Activated B cell treated with CpG ODN at 0.5 μM for 24 hours (primary cell): ENCODE data around the gene SPIRE1. TPM values are rescaled to one million over a fixed set of nuclear protein-coding genes. Genes with fewer than 3 reads are reported as not detected.

Experiments
- ATAC-seq: fragments of 200-7000 bp; cut with Tn5 transposase; one replicate; pipeline ENCODE4 v1.10.0; 2021; ENCODE audit warnings: low read depth, mild to moderate bottlenecking, moderate library complexity
- CTCF ChIA-PET: fragments of 350-600 bp; sonication (Branson Sonifier 250); formaldehyde crosslinking; loops from one replicate; lab custom pipeline; 2021; ENCODE audit warnings: antibody characterized with exemption; lab: Charles Lee
- POLR2A ChIA-PET: fragments of 350-600 bp; sonication (Branson Sonifier 250); formaldehyde crosslinking; loops from one replicate; lab custom pipeline; 2021; ENCODE audit warnings: antibody characterized with exemption; lab: Charles Lee
- DNase-seq: peaks from one replicate; pipeline ENCODE4 v3.0.0; 2022
- H3K27ac Mint-ChIP-seq: one replicate; pipeline ENCODE4 v1.8.0; 2020; ENCODE audit warnings: mixed read lengths
- H3K27me3 Mint-ChIP-seq: one replicate; pipeline ENCODE4 v1.8.0; 2021; ENCODE audit warnings: mixed read lengths
- H3K36me3 Mint-ChIP-seq: one replicate; pipeline ENCODE4 v1.8.0; 2021; ENCODE audit warnings: low read depth, mixed read lengths
- H3K4me1 Mint-ChIP-seq: one replicate; pipeline ENCODE4 v1.8.0; 2021; ENCODE audit warnings: mixed read lengths
- H3K4me3 Mint-ChIP-seq: one replicate; pipeline ENCODE4 v1.8.0; 2020; ENCODE audit warnings: mild to moderate bottlenecking, mixed read lengths
- H3K9me3 Mint-ChIP-seq: one replicate; pipeline ENCODE4 v1.8.0; 2020; ENCODE audit warnings: mixed read lengths
- intact Hi-C: fragments of 100-400 bp; cut with micrococcal nuclease; formaldehyde crosslinking; loops from one replicate; pipeline ENCODE4 v1.15.1; 2024
- total RNA-seq: library from RNA; stranded (reverse); gene quantifications from 2 replicates; pipeline ENCODE4 v1.2.3, GENCODE V29; 2022
- TF ChIP-seq, protein P1 (sequence below): fragments of 200-600 bp; IDR thresholded peaks from one replicate; pipeline ENCODE4 v1.8.0; 2022; ENCODE audit warnings: antibody characterized with exemption, mild to moderate bottlenecking

SPIRE1 gene
- total RNA-seq, 1 donor from 2014 or later: 2.5 TPM

GRCh38 chr18:12621742-12622306 lies 36.1 kb downstream of the SPIRE1 start:
- no peaks in the 10 kb centered on the region for H3K36me3 Mint-ChIP-seq
- intact Hi-C loops: no loop called here
- ATAC-seq (no peak), DNase-seq (no peak)
- H3K4me1 Mint-ChIP-seq: no peaks in the 10 kb centered on the region
- H3K4me3 Mint-ChIP-seq: no peak overlapping the region
- H3K9me3 Mint-ChIP-seq: peaks cover 4% of the 10 kb centered on the region
- CTCF ChIA-PET: no interaction called here
- POLR2A ChIA-PET: no interaction called here
- no peak overlapping the region for H3K27ac Mint-ChIP-seq
- TF ChIP-seq, protein P1, sequence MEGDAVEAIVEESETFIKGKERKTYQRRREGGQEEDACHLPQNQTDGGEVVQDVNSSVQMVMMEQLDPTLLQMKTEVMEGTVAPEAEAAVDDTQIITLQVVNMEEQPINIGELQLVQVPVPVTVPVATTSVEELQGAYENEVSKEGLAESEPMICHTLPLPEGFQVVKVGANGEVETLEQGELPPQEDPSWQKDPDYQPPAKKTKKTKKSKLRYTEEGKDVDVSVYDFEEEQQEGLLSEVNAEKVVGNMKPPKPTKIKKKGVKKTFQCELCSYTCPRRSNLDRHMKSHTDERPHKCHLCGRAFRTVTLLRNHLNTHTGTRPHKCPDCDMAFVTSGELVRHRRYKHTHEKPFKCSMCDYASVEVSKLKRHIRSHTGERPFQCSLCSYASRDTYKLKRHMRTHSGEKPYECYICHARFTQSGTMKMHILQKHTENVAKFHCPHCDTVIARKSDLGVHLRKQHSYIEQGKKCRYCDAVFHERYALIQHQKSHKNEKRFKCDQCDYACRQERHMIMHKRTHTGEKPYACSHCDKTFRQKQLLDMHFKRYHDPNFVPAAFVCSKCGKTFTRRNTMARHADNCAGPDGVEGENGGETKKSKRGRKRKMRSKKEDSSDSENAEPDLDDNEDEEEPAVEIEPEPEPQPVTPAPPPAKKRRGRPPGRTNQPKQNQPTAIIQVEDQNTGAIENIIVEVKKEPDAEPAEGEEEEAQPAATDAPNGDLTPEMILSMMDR: no peak
- H3K27me3 Mint-ChIP-seq: peaks cover 5% of the 10 kb centered on the region

GRCh38 chr18:12615748-12616147 lies 42.2 kb downstream of the SPIRE1 start:
- ATAC-seq (no peak), DNase-seq (no peak)
- H3K4me1 Mint-ChIP-seq: no peaks in the 10 kb centered on the region
- TF ChIP-seq, protein P1: no peak
- intact Hi-C loops: no loop called here
- H3K9me3 Mint-ChIP-seq: peaks cover under 1% of the 10 kb centered on the region
- ChIA-PET POLR2A (no interaction called here), CTCF (no interaction called here)
- no peaks in the 10 kb centered on the region for H3K27me3 Mint-ChIP-seq
- no peak overlapping the region for H3K4me3 Mint-ChIP-seq
- no peaks in the 10 kb centered on the region for H3K36me3 Mint-ChIP-seq
- no peak overlapping the region for H3K27ac Mint-ChIP-seq

GRCh38 chr18:12608301-12608700 lies 49.6 kb downstream of the SPIRE1 start:
- ChIA-PET CTCF (no interaction called here), POLR2A (no interaction called here)
- ATAC-seq (no peak), DNase-seq (no peak)
- H3K4me3 Mint-ChIP-seq: no peak overlapping the region
- H3K4me1 Mint-ChIP-seq: no peaks in the 10 kb centered on the region
- H3K27ac Mint-ChIP-seq: no peak overlapping the region
- intact Hi-C loops: no loop called here
- no peaks in the 10 kb centered on the region for H3K36me3 Mint-ChIP-seq
- TF ChIP-seq, protein P1: no peak
- no peaks in the 10 kb centered on the region for H3K9me3 Mint-ChIP-seq
- no peaks in the 10 kb centered on the region for H3K27me3 Mint-ChIP-seq

DNA sequence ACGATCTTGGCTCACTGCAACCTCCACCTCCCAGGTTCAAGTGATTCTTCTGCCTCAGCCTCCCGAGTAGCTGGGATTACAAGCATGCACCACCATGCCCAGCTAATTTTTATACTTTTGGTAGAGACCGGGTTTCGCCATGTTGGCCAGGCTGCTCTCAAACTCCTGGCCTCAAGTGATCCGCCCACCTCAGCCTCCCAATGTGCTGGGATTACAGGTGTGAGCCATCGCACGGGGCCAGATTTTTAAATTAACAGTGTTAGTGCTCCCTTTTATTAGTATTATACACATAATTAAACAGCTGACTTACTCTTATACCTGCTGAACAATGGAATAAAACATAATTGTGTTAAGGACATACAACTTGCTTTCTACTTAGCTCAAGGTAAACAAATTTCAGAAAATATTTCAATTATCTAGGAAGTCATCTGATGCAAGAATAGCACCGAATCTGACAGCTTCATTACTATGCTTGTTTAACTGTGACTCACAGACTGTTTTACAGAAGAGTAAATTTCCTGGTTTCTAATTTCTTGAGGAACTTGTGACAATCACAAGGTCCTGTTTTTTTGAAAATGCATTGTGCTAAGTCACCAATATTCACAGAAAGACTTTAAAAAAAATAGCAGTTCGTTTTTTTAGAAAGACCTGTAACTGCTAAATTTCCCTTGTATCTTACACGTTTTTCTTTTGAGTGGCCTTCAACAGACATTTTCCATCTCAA lies 51.2 kb downstream of the SPIRE1 start:
- H3K27me3 Mint-ChIP-seq: no peaks in the 10 kb centered on the region
- H3K9me3 Mint-ChIP-seq: no peaks in the 10 kb centered on the region
- no peaks in the 10 kb centered on the region for H3K4me1 Mint-ChIP-seq
- no peak overlapping the region for H3K4me3 Mint-ChIP-seq
- ChIA-PET POLR2A (no interaction called here), CTCF (no interaction called here)
- DNase-seq (no peak), ATAC-seq (no peak)
- intact Hi-C loops: no loop called here
- no peak overlapping the region for H3K27ac Mint-ChIP-seq
- TF ChIP-seq, protein P1: no peak
- H3K36me3 Mint-ChIP-seq: no peaks in the 10 kb centered on the region

DNA sequence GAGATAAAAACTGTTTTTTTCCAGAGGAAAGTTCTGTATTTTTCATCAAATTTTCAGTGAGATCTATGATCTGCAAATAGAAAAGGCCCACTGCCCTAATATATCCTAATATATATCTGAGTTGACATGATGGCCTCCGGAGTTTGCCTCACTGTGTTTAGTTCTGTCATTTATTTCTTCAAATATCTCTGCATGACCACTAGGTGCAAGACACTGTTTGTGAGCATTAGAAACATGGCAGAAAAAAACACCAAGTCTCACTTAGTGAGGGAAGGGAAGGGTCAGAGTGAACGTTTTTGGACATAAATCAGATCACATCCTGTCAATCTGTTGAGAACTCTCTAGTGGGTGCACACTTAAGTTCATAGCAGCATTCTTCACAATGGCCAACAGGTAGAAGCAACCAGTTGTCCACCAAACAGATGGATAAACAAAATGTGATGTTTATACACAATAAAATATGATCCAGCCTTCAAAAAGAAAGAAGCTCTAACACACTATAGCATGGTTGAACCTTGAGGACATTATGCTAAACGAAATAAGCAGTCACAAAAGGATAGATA lies 53.4 kb downstream of the SPIRE1 start:
- intact Hi-C loops: no loop called here
- H3K27me3 Mint-ChIP-seq: no peaks in the 10 kb centered on the region
- no peaks in the 10 kb centered on the region for H3K36me3 Mint-ChIP-seq
- no peak overlapping the region for H3K4me3 Mint-ChIP-seq
- TF ChIP-seq, protein P1: no peak
- no peak for ATAC-seq
- ChIA-PET CTCF (no interaction called here), POLR2A (no interaction called here)
- H3K9me3 Mint-ChIP-seq: no peaks in the 10 kb centered on the region
- H3K27ac Mint-ChIP-seq: no peak overlapping the region
- no peak for DNase-seq
- no peaks in the 10 kb centered on the region for H3K4me1 Mint-ChIP-seq
